NCI-H2107 (cell line): ENCODE results near the gene SCRG1.

Experiments used
- DNase-seq: peaks from one replicate; lab custom pipeline; 2025; lab: John Stamatoyannopoulos, UW

Gene SCRG1

DNA sequence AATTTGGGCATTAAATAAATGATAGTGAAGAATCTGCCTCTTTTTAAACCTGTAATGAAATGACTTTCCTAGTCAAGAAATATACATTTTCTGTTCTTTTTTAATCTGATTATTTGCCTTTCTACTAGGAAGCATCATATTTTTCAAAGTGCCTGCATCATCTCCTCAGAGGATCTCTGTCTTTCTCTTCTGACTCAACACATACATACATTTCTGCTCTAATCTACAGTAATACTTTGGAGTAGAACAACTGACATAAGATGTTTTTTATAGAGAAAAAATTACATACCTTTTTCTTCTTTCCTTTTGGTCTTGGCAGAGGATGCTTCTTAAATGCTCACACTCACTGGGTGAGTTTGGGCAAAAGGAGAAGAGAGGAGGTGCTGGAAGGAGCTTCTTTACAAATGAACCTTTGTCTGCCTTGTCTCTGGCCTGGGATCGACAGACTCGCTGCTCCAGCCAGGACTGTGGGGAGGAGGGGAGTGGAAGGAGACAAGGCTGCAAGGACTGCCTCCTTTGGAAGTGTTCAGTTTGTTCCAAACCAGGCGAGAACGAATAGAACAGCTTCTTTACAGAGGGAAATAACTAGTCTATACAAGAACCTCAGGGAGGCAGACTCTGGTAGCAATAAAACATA, at the start of gene SCRG1:
Gene SCRG1, minus strand, starts transcription at position 338 of the 637 bp plus-strand sequence. CDS start 7,702 bp downstream, outside the sequence.
- no peak for DNase-seq

DNA sequence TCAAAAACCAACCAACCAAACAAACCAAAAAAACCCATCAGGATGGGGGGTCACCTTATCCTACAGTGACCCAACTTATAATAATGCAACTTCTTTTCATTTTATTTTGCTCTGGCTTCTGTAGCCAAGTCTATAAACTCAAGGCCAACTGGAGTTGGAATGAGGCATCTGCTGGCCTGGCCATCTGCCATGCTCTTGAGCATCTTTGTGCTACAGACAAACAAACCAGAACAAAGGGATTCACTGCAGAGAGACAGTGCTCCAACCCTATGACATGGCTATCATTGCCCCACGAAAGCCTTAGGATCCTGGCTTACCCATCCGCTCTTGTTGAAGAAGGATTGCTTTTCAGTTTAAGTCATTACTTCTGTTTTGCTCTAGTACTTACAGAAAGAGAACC, 49.2 kb upstream of the SCRG1 start:
- DNase-seq: no peak

- DNase-seq: no peak
Observed at GRCh38 chr4:173446416-173446815, 47.5 kb upstream of the SCRG1 start.

- no peak for DNase-seq
Observed at GRCh38 chr4:173443121-173443520, 44.2 kb upstream of the SCRG1 start.

DNA sequence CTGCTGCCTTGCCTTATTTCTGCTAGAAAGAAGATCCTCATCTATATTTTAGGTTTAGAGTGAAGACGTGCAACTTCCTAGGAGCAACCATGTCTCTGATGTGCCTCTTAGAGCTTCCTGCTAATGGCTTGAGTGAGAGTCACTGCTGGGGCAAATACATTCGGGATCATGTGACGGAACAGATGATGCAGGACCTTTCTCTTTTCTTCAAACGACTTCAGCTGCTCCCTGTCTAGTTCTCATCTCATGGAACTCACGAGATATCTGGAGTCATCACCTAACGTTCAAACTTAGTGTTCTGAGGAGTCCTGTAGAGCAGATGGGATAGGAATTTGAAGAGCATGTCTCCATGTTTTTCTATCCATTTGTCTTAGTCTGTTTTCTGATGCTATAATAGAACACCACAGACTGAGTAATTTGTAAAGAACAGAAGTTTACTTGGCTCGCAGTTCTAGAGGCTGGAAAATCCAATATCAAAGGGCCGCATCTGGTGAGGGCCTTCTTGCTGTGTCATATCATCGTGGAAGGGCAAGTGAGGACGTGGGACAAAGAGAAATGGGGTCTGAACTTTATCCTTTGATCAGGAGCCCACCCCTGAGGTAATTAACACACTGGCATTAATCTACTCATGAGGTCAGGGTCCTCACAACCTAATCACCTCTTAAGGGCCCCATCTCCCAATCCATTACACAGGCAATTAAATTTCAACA, 43.5 kb upstream of the SCRG1 start:
- no peak for DNase-seq

DNA sequence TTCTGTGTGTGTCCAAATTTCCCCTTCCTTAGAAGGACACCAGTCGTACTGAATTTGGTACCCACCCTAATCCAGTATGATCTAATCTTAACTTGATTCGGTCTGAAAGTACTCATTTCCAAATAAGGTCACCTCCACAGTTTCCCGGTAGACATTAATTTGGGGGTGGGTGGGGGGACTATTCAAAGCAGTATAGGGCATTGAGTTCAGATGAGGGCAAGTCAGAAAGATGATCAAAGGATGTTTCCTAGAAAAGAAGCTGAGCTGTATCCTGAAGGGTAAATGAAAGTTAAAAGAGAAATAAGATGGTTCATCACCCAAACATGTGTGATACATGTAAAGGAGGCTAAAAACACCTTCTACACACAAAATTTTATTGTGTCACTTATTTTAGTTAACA, 42.0 kb upstream of the SCRG1 start:
- no peak for DNase-seq

- no peak for DNase-seq
Observed at GRCh38 chr4:173436771-173437265, 37.9 kb upstream of the SCRG1 start.

- no peak for DNase-seq
Observed at GRCh38 chr4:173436149-173436579, 37.2 kb upstream of the SCRG1 start.

- DNase-seq: no peak
Observed at GRCh38 chr4:173434231-173434630, 35.3 kb upstream of the SCRG1 start.

DNA sequence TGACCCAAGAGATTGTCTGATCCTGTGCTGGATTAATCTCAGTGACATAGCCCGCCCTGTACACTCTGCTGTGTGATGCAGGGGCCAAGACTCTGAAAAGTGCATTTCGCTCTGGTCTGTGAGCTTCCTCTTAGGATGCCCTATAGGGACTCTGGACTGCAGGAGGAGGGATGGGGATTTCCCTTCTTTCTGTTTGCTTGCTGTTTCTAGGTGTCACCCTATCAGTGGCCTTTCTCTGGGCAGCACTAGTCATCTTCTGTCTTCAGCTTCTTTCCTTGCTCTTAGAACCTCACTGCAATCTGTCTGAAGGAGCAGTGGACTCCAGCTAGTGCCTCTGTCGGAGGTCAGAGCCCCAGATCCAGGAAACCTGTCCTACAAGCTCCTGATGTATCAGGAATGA, 34.5 kb upstream of the SCRG1 start:
- DNase-seq: no peak

GRCh38 chr4:173432430-173432829, 33.5 kb upstream of the SCRG1 start:
- no peak for DNase-seq

- DNase-seq: no peak
Observed at GRCh38 chr4:173426064-173426463, 27.1 kb upstream of the SCRG1 start.

DNA sequence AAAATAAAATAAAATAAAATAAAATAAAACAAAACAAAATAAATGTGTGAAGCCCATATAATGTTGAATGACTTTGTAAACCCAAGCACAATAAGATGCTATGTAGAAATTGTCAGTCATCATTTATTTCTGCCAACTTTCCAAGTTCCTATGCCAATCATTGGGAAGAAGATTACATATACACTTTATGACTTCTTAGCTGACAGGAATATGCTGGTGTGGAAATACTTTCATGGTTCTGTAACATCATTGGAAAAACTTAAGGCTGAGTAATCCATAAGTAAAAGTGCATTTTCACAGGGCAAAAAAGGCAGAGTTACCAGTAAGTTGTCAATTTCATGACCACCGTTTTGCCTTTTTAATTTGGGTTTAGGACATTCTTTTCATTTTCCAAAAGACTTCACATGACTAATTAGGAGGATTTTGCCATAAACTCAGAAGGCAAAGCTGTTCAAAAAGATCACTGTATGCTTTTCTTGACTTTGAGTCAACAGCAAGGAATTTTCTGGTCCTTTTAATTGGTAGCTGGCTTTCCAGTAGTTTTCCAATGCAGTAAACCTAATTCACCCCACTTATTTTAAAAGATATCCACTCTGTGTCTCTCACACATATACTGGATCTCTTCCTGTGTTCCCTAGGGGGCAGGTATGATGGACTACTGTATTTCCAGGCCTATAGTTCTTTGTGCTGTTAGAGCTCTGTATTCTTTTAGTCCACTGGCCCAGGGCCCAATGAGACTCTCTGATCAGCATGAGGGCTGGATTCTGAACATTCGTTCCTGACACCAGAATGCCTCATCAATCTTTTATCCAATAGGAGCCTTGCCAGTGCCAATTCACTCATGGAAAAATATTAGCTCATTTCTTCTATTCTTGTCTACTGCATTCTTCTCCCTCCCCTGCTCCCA, 26.2 kb upstream of the SCRG1 start:
- DNase-seq: no peak

- DNase-seq: no peak
Observed at GRCh38 chr4:173420801-173421200, 21.9 kb upstream of the SCRG1 start.

DNA sequence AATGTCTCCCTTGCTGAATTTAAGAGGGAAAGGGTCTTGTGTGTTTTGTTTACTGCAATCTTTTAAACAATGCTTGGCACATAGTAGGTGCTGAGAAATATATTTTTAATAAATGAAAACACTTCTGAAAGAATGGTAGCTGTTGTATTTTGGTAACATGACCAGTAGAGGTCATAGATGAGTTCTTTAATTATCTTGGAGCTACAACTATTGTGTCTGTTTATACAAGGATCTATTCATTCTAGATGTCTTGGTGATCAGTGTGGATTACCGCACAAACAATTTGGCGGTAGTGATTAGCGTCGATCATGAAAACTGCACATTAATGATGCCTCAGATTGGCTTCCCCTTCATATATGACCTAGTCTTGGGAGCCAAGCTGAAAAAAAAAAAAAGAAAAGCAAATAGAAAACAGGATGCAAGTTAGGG, 21.4 kb upstream of the SCRG1 start:
- no peak for DNase-seq

DNA sequence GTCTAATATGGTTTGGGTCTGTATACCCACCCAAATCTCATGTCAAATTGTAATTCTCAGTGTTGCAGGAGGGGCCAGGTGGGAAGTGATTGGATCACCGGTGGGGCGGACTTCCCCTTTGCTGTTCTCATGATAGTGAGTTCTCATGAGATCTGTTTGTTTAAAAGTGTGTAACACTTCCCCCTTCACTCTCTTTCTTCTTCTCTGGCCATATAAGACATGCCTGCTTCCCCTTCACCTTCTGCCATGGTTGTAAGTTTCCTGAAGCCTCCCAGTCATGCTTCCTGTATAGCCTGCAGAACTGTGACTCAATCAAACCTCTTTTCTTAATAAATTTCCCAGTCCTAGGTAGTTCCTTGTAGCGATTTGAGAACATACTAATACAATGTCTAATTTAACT, 19.7 kb upstream of the SCRG1 start:
- DNase-seq: no peak

DNA sequence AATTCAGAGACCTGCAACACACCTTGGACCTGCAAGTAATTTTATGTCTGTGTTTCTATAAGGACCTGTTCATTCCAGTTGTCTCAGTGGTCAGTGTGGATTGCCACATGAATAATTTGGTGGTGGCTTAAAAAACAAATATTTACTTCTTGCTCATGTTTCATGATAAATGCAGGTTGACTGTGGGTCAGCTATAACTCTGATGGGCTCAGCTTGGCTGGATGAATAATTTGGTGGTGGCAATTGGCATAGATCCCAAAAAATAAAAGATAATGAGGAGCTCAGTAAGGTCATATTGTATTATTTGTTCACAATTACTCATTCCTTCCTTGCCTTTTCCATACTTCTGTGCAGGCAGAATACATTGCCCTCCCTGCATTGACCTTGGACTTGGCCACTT, 18.9 kb upstream of the SCRG1 start:
- no peak for DNase-seq

- no peak for DNase-seq
Observed at GRCh38 chr4:173415885-173416653, 17.2 kb upstream of the SCRG1 start.

DNA sequence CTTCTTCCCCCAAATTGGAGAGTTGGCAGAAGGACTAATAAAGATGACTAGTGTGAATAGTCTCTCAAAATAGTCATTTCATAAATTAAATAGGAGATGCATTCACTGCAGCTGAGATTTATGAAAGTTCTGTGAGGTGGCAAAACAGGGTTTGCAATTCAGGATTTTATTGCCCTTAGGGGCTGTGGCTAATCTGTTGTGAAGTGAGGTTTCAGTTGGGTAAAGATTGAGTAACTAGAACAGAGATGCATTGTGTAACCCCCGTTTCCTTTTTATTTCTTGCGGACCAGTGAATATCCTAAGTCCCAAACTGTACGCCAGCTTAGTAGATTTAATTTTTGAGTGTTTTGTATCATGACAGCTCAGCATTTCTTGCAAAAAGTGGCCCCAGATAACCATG, 16.2 kb upstream of the SCRG1 start:
- no peak for DNase-seq

GRCh38 chr4:173414456-173414855, 15.5 kb upstream of the SCRG1 start:
- DNase-seq: no peak

DNA sequence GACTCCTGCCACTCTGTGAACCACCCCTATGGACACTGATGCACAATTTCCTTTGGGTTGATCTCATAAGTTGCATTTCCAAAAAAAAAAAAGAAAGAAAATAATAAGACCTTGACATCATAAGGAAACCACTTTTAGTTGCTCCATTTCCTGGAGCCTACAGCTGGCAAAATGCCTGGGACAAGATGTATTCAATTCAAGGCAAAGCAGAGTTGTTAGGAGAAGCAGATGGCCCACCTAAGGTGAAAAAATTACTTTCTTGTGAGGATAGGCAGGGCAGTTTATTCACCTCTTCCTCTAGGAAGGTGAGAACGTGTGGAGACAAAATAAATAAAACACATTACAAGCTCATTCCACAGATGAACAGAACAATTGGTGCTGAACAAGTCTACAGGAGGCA, 14.1 kb upstream of the SCRG1 start:
- DNase-seq: no peak
